ENCODE results near the gene SPEM2.

The SPEM2 gene

GRCh38 chr17:7411427-7411750, 14.0 kb upstream of the SPEM2 start:
- WGBS (ENCODE audit: extremely low coverage, insufficient coverage, insufficient read length) = no CpG with 5 or more reads among the region's 8 CpGs
- H2BK5ac ChIP-seq (ENCODE audit: low read depth, low read length, poor library complexity) = no peak overlapping the region
- no peak overlapping the region for H3K4me2 ChIP-seq (ENCODE audit: low read length)

GRCh38 chr17:7413346-7413985, 11.9 kb upstream of the SPEM2 start:
- Histone ChIP-seq H3K27ac (ENCODE audit: low read depth, low read length) (no peak overlapping the region), H3K36me3 (ENCODE audit: control insufficient read depth in 1 of 2, insufficient read depth in 2 of 2, low read length in 2 of 2) (peaks cover 37 to 46% of the 10 kb centered on the region in 2 experiments), H3K4ac (ENCODE audit: low read depth, low read length) (no peak overlapping the region), H3K9ac (ENCODE audit: low read length) (no peak overlapping the region), H3K79me2 (ENCODE audit: control insufficient read depth, insufficient read depth, low read length, poor library complexity) (no peaks in the 10 kb centered on the region), H2BK12ac (ENCODE audit: low read length) (no peak overlapping the region), H3K79me1 (ENCODE audit: low read length) (no peaks in the 10 kb centered on the region), H3K18ac (ENCODE audit: low read length) (no peak overlapping the region), H2BK5ac (ENCODE audit: low read depth, low read length, poor library complexity) (no peak overlapping the region), H3K27me3 (ENCODE audit: insufficient read depth, low read length) (no peaks in the 10 kb centered on the region), H3K4me2 (ENCODE audit: low read length) (no peak overlapping the region), H3K14ac (ENCODE audit: low read length) (no peak overlapping the region), H2BK120ac (ENCODE audit: insufficient read depth, low read length, poor library complexity) (no peak overlapping the region), H3K4me1 (ENCODE audit: control insufficient read depth in 1 of 2, insufficient read depth in 2 of 2, low read length in 2 of 2) (no peaks in the 10 kb centered on the region), H4K8ac (ENCODE audit: low read depth, low read length) (no peak overlapping the region), H4K91ac (ENCODE audit: low read depth, low read length) (no peak overlapping the region), H4K12ac (ENCODE audit: low read depth, low read length) (no peak overlapping the region), H2AK5ac (ENCODE audit: low read length) (no peak overlapping the region), H2AFZ (ENCODE audit: insufficient read depth, low read length, poor library complexity) (no peak overlapping the region), H3K23ac (ENCODE audit: low read length) (no peak overlapping the region), H3K4me3 (ENCODE audit: low read depth, low read length) (no peak overlapping the region), H3K9me3 (ENCODE audit: insufficient read depth, low read depth, low read length) (no peaks in the 10 kb centered on the region)
- no CpG with 5 or more reads among the region's 6 CpGs for WGBS (ENCODE audit: extremely low coverage, insufficient coverage, insufficient read length)
- no peak for DNase-seq

More at GRCh38 chr17:7411427-7411750, 14.0 kb upstream of the SPEM2 start:
- no peak overlapping the region for H3K23ac ChIP-seq (ENCODE audit: low read length)
- no peak overlapping the region for H3K9ac ChIP-seq (ENCODE audit: low read length)
- H2BK120ac ChIP-seq (ENCODE audit: insufficient read depth, low read length, poor library complexity) = no peak overlapping the region
- H2BK12ac ChIP-seq (ENCODE audit: low read length) = no peak overlapping the region
- no peak overlapping the region for H4K8ac ChIP-seq (ENCODE audit: low read depth, low read length)
- H2AK5ac ChIP-seq (ENCODE audit: low read length) = no peak overlapping the region
- H3K27ac ChIP-seq (ENCODE audit: low read depth, low read length) = no peak overlapping the region
- H3K18ac ChIP-seq (ENCODE audit: low read length) = no peak overlapping the region
- DNase-seq = no peak
- no peak overlapping the region for H3K14ac ChIP-seq (ENCODE audit: low read length)
- no peak overlapping the region for H4K91ac ChIP-seq (ENCODE audit: low read depth, low read length)
- no peaks in the 10 kb centered on the region for H3K4me1 ChIP-seq (ENCODE audit: control insufficient read depth in 1 of 2, insufficient read depth in 2 of 2, low read length in 2 of 2)
- H3K9me3 ChIP-seq (ENCODE audit: insufficient read depth, low read depth, low read length) = no peaks in the 10 kb centered on the region
- H2AFZ ChIP-seq (ENCODE audit: insufficient read depth, low read length, poor library complexity) = no peak overlapping the region
- H3K27me3 ChIP-seq (ENCODE audit: insufficient read depth, low read length) = no peaks in the 10 kb centered on the region
- peaks cover 28 to 34% of the 10 kb centered on the region in 2 experiments for H3K36me3 ChIP-seq (ENCODE audit: control insufficient read depth in 1 of 2, insufficient read depth in 2 of 2, low read length in 2 of 2)
- H3K4me3 ChIP-seq (ENCODE audit: low read depth, low read length) = no peak overlapping the region
- no peaks in the 10 kb centered on the region for H3K79me1 ChIP-seq (ENCODE audit: low read length)
- H3K4ac ChIP-seq (ENCODE audit: low read depth, low read length) = no peak overlapping the region
- H4K12ac ChIP-seq (ENCODE audit: low read depth, low read length) = no peak overlapping the region
- no peaks in the 10 kb centered on the region for H3K79me2 ChIP-seq (ENCODE audit: control insufficient read depth, insufficient read depth, low read length, poor library complexity)

GRCh38 chr17:7414837-7415236, 10.6 kb upstream of the SPEM2 start:
- Histone ChIP-seq H3K27me3 (ENCODE audit: insufficient read depth, low read length) (no peaks in the 10 kb centered on the region), H3K23ac (ENCODE audit: low read length) (no peak overlapping the region), H3K14ac (ENCODE audit: low read length) (no peak overlapping the region), H4K12ac (ENCODE audit: low read depth, low read length) (no peak overlapping the region), H2AK5ac (ENCODE audit: low read length) (no peak overlapping the region), H2BK5ac (ENCODE audit: low read depth, low read length, poor library complexity) (no peak overlapping the region), H3K4me2 (ENCODE audit: low read length) (no peak overlapping the region), H3K9me3 (ENCODE audit: insufficient read depth, low read depth, low read length) (no peaks in the 10 kb centered on the region), H3K27ac (ENCODE audit: low read depth, low read length) (no peak overlapping the region), H2AFZ (ENCODE audit: insufficient read depth, low read length, poor library complexity) (no peak overlapping the region), H3K18ac (ENCODE audit: low read length) (no peak overlapping the region), H2BK12ac (ENCODE audit: low read length) (no peak overlapping the region), H2BK120ac (ENCODE audit: insufficient read depth, low read length, poor library complexity) (no peak overlapping the region), H4K8ac (ENCODE audit: low read depth, low read length) (no peak overlapping the region), H3K4ac (ENCODE audit: low read depth, low read length) (no peak overlapping the region), H3K9ac (ENCODE audit: low read length) (no peak overlapping the region), H3K79me2 (ENCODE audit: control insufficient read depth, insufficient read depth, low read length, poor library complexity) (no peaks in the 10 kb centered on the region), H4K91ac (ENCODE audit: low read depth, low read length) (no peak overlapping the region), H3K4me1 (ENCODE audit: control insufficient read depth in 1 of 2, insufficient read depth in 2 of 2, low read length in 2 of 2) (peaks cover 0 to under 1% of the 10 kb centered on the region in 2 experiments), H3K36me3 (ENCODE audit: control insufficient read depth in 1 of 2, insufficient read depth in 2 of 2, low read length in 2 of 2) (peaks cover 23 to 35% of the 10 kb centered on the region in 2 experiments), H3K79me1 (ENCODE audit: low read length) (no peaks in the 10 kb centered on the region), H3K4me3 (ENCODE audit: low read depth, low read length) (no peak overlapping the region)
- no peak for DNase-seq
- no CpG with 5 or more reads among the region's 14 CpGs for WGBS (ENCODE audit: extremely low coverage, insufficient coverage, insufficient read length)

- H4K91ac ChIP-seq (ENCODE audit: low read depth, low read length) = no peak overlapping the region
- H2BK5ac ChIP-seq (ENCODE audit: low read depth, low read length, poor library complexity) = no peak overlapping the region
- peaks cover 0 to 2% of the 10 kb centered on the region in 2 experiments for H3K4me1 ChIP-seq (ENCODE audit: control insufficient read depth in 1 of 2, insufficient read depth in 2 of 2, low read length in 2 of 2)
- H4K8ac ChIP-seq (ENCODE audit: low read depth, low read length) = no peak overlapping the region
- H3K9me3 ChIP-seq (ENCODE audit: insufficient read depth, low read depth, low read length) = no peaks in the 10 kb centered on the region
- no peak overlapping the region for H3K18ac ChIP-seq (ENCODE audit: low read length)
- WGBS (ENCODE audit: extremely low coverage, insufficient coverage, insufficient read length) = no CpG with 5 or more reads among the region's 23 CpGs
- H3K36me3 ChIP-seq (ENCODE audit: control insufficient read depth in 1 of 2, insufficient read depth in 2 of 2, low read length in 2 of 2) = peaks cover 22 to 29% of the 10 kb centered on the region in 2 experiments
- H3K9ac ChIP-seq (ENCODE audit: low read length) = no peak overlapping the region
- no peak for DNase-seq
- no peaks in the 10 kb centered on the region for H3K79me1 ChIP-seq (ENCODE audit: low read length)
- H3K4me3 ChIP-seq (ENCODE audit: low read depth, low read length) = no peak overlapping the region
- H3K14ac ChIP-seq (ENCODE audit: low read length) = no peak overlapping the region
- H2BK12ac ChIP-seq (ENCODE audit: low read length) = no peak overlapping the region
- no peaks in the 10 kb centered on the region for H3K27me3 ChIP-seq (ENCODE audit: insufficient read depth, low read length)
- no peak overlapping the region for H2BK120ac ChIP-seq (ENCODE audit: insufficient read depth, low read length, poor library complexity)
- H2AFZ ChIP-seq (ENCODE audit: insufficient read depth, low read length, poor library complexity) = no peak overlapping the region
- no peak overlapping the region for H3K4ac ChIP-seq (ENCODE audit: low read depth, low read length)
- no peaks in the 10 kb centered on the region for H3K79me2 ChIP-seq (ENCODE audit: control insufficient read depth, insufficient read depth, low read length, poor library complexity)
- no peak overlapping the region for H4K12ac ChIP-seq (ENCODE audit: low read depth, low read length)
- H2AK5ac ChIP-seq (ENCODE audit: low read length) = no peak overlapping the region
- no peak overlapping the region for H3K4me2 ChIP-seq (ENCODE audit: low read length)
- H3K27ac ChIP-seq (ENCODE audit: low read depth, low read length) = no peak overlapping the region
- no peak overlapping the region for H3K23ac ChIP-seq (ENCODE audit: low read length)
These were observed 9.6 kb upstream of the SPEM2 start for GRCh38 chr17:7415784-7416183.

All from trophoblast cell (in vitro differentiated cells and primary cell).